ENCODE results near the gene SAMD1.

The SAMD1 gene

GRCh38 chr19:14082675-14082960 is 7.9 kb downstream of the SAMD1 start:
- no peak for DNase-seq (ENCODE audit: low read depth)
- no peak overlapping the region for H3K4me3 ChIP-seq (ENCODE audit: low read length)
- no peak for TF ChIP-seq CTCF (conservative IDR thresholded peaks at IDR 0.05; ENCODE audit: low read length)

GRCh38 chr19:14081797-14082674 is 8.5 kb downstream of the SAMD1 start:
- H3K4me3 ChIP-seq (ENCODE audit: low read length): peak overlapping the region; percentile 81
- TF ChIP-seq CTCF (conservative IDR thresholded peaks at IDR 0.05; ENCODE audit: low read length): no peak
- peak; percentile 33 for DNase-seq (ENCODE audit: low read depth)

GRCh38 chr19:14080887-14081796 is 9.4 kb downstream of the SAMD1 start:
- peak overlapping the region; percentile 81 for H3K4me3 ChIP-seq (ENCODE audit: low read length)
- peak; percentile 99 for DNase-seq (ENCODE audit: low read depth)
- TF ChIP-seq CTCF (conservative IDR thresholded peaks at IDR 0.05; ENCODE audit: low read length): no peak

- H3K4me3 ChIP-seq (ENCODE audit: low read length): no peak overlapping the region
- no peak for TF ChIP-seq CTCF (conservative IDR thresholded peaks at IDR 0.05; ENCODE audit: low read length)
Measured at GRCh38 chr19:14078411-14078810, 12.1 kb downstream of the SAMD1 start.

GRCh38 chr19:14073925-14074838 is 16.4 kb downstream of the SAMD1 start:
- no peak for DNase-seq (ENCODE audit: low read depth)
- TF ChIP-seq CTCF (conservative IDR thresholded peaks at IDR 0.05; ENCODE audit: low read length): no peak
- peak overlapping the region; percentile 73 for H3K4me3 ChIP-seq (ENCODE audit: low read length)

More at GRCh38 chr19:14078411-14078810, 12.1 kb downstream of the SAMD1 start:
- no peak for DNase-seq (ENCODE audit: low read depth)

- H3K4me3 ChIP-seq (ENCODE audit: low read length): peak overlapping the region; percentile 73
- peak; percentile 19; the same call in 1 of the 2 replicates for TF ChIP-seq CTCF (conservative IDR thresholded peaks at IDR 0.05; ENCODE audit: low read length)
- DNase-seq (ENCODE audit: low read depth): peak; percentile 79
Measured at GRCh38 chr19:14073261-14073924, 17.2 kb downstream of the SAMD1 start.
